K562 (cell line): Measurements from ENCODE around the gene SRPK3.

Experiments used
- MEIS2 ChIP-seq: fragments of 450-650 bp; IDR thresholded peaks from 2 replicates; pipeline ENCODE4 v1.6.1; 2014; ENCODE audit warnings: mild to moderate bottlenecking; ENCODE audit not compliant: partially characterized antibody
- POLR2A ChIP-seq: fragments of 450-650 bp; conservative IDR thresholded peaks from 2 replicates; pipeline ENCODE4 v1.6.1; 2016
- TBP ChIP-seq: optimal IDR thresholded peaks from 2 replicates; pipeline ENCODE3; 2011; ENCODE audit warnings: low read depth, low read length, improper control_type of control experiment

GRCh38 chrX:153744210-153745066, 36.4 kb upstream of the SRPK3 start:
- TF ChIP-seq POLR2A (no peak), TBP (no peak), MEIS2 (no peak)
